ENCODE data around the gene PDZD8.

The PDZD8 gene

GRCh38 chr10:117254338-117254737, 120.9 kb downstream of the PDZD8 start:
- no peak for TF ChIP-seq CTCF (IDR thresholded peaks at IDR 0.05; ENCODE audit: control insufficient read depth, extremely low read depth, insufficient read depth)
- no peak for DNase-seq (ENCODE audit: low read depth)
- H3K4me3 ChIP-seq (ENCODE audit: low read depth, low read length): no peak overlapping the region

- DNase-seq (ENCODE audit: low read depth): no peak
- TF ChIP-seq CTCF (IDR thresholded peaks at IDR 0.05; ENCODE audit: control insufficient read depth, extremely low read depth, insufficient read depth): no peak
Measured at GRCh38 chr10:117253908-117254307, 121.3 kb downstream of the PDZD8 start.

GRCh38 chr10:117250411-117250810, 124.8 kb downstream of the PDZD8 start:
- no peak overlapping the region for H3K4me3 ChIP-seq (ENCODE audit: low read depth, low read length)
- DNase-seq (ENCODE audit: low read depth): no peak
- TF ChIP-seq CTCF (IDR thresholded peaks at IDR 0.05; ENCODE audit: control insufficient read depth, extremely low read depth, insufficient read depth): no peak

More at GRCh38 chr10:117253908-117254307, 121.3 kb downstream of the PDZD8 start:
- H3K4me3 ChIP-seq (ENCODE audit: low read depth, low read length): no peak overlapping the region

GRCh38 chr10:117249493-117250093, 125.6 kb downstream of the PDZD8 start:
- H3K4me3 ChIP-seq (ENCODE audit: low read depth, low read length): no peak overlapping the region
- DNase-seq (ENCODE audit: low read depth): no peak
- no peak for TF ChIP-seq CTCF (IDR thresholded peaks at IDR 0.05; ENCODE audit: control insufficient read depth, extremely low read depth, insufficient read depth)

GRCh38 chr10:117248750-117249465, 126.3 kb downstream of the PDZD8 start:
- no peak for DNase-seq (ENCODE audit: low read depth)
- H3K4me3 ChIP-seq (ENCODE audit: low read depth, low read length): no peak overlapping the region
- TF ChIP-seq CTCF (IDR thresholded peaks at IDR 0.05; ENCODE audit: control insufficient read depth, extremely low read depth, insufficient read depth): no peak

- no peak overlapping the region for H3K4me3 ChIP-seq (ENCODE audit: low read depth, low read length)
- DNase-seq (ENCODE audit: low read depth): no peak
- TF ChIP-seq CTCF (IDR thresholded peaks at IDR 0.05; ENCODE audit: control insufficient read depth, extremely low read depth, insufficient read depth): no peak
Measured at GRCh38 chr10:117246997-117247671, 128.1 kb downstream of the PDZD8 start.
